Upper lobe of left lung (tissue), 4 donors: ENCODE measurements around the gene NATD1.

Source experiments
- EP300 ChIP-seq, 4 donors: sonication (generic); formaldehyde crosslinking; IDR thresholded peaks; one replicate each; pipeline ENCODE4 v1.5.1; 2017; ENCODE audit warnings: antibody characterized with exemption in 4 of 4, control low read depth in 2 of 4
- POLR2AphosphoS5 ChIP-seq, 2 donors: sonication (generic); formaldehyde crosslinking; IDR thresholded peaks; one replicate each; pipeline ENCODE4 v1.5.1; 2017; ENCODE audit warnings: antibody characterized with exemption in 2 of 2
- TF ChIP-seq, protein P1 (sequence below), 6 experiments: fragments of 450-650 bp in 4 of 6; fragments of 200-600 bp in 2 of 6; sonication (generic) in 2 of 6; IDR thresholded peaks; one replicate each; pipeline ENCODE4 v1.5.1; 2016 to 2019; ENCODE audit warnings: antibody characterized with exemption in 6 of 6

- TF ChIP-seq, protein P1, sequence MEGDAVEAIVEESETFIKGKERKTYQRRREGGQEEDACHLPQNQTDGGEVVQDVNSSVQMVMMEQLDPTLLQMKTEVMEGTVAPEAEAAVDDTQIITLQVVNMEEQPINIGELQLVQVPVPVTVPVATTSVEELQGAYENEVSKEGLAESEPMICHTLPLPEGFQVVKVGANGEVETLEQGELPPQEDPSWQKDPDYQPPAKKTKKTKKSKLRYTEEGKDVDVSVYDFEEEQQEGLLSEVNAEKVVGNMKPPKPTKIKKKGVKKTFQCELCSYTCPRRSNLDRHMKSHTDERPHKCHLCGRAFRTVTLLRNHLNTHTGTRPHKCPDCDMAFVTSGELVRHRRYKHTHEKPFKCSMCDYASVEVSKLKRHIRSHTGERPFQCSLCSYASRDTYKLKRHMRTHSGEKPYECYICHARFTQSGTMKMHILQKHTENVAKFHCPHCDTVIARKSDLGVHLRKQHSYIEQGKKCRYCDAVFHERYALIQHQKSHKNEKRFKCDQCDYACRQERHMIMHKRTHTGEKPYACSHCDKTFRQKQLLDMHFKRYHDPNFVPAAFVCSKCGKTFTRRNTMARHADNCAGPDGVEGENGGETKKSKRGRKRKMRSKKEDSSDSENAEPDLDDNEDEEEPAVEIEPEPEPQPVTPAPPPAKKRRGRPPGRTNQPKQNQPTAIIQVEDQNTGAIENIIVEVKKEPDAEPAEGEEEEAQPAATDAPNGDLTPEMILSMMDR (IDR thresholded peaks at IDR 0.05): no peak
- no peak for TF ChIP-seq POLR2AphosphoS5 (IDR thresholded peaks at IDR 0.05)
- no peak for TF ChIP-seq EP300 (IDR thresholded peaks at IDR 0.05)
These were observed 48.7 kb upstream of the NATD1 start for GRCh38 chr17:21301593-21302550.
